Vagina (tissue), 2 donors: Measurements from ENCODE around the gene NPTX1.

ENCODE experiments used
- CTCF ChIP-seq, 3 experiments: fragments of 450-650 bp in 2 of 3; fragments of 200-600 bp in 1 of 3; sonication (generic) in 1 of 3; IDR thresholded peaks; one replicate each; pipeline ENCODE4 v1.5.1; 2017 to 2019; ENCODE audit warnings: antibody characterized with exemption in 3 of 3, mild to moderate bottlenecking in 2 of 3, moderate library complexity in 2 of 3
- POLR2A ChIP-seq, 2 donors: fragments of 450-650 bp; IDR thresholded peaks; one replicate each; pipeline ENCODE4 v1.6.1; 2017; ENCODE audit warnings: antibody characterized with exemption in 2 of 2, mild to moderate bottlenecking in 2 of 2, moderate library complexity in 2 of 2
- POLR2AphosphoS5 ChIP-seq, 2 donors: sonication (generic); formaldehyde crosslinking; IDR thresholded peaks; one replicate each; pipeline ENCODE4 v1.9.0; 2017; ENCODE audit warnings: antibody characterized with exemption in 2 of 2, mild to moderate bottlenecking in 2 of 2, low read depth in 1 of 2; ENCODE audit not compliant: insufficient read depth in 1 of 2

DNA sequence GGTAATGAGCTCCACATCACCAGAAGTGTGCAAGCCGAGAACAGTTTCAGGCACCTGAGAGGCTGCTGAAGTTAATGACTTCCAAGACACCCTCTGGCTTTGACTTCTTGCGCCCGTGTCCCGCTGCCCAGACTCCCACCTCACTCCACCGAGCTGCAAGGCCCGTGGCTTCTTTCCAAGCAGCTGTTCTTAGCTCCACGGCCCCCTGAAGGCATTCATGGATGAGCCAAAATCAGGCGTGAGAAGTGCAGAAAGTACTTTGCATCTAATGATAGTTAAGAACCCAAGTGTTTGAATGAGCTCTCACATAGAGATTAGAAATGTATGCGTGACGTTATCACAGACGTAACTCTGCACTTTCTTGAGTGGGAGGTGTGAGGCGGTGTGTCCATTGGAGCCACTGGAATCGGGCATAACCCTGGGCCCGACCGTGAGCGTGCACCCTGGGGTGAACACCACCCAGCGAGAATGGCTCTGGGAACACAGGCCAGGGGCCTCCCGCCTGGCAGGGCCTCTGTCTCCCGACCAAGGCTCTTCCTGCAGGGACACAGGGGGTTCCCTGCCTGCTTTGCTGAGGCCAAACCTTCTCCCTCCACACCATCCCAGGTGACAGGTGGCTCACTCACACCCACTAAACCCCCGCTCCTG, 11.0 kb downstream of the NPTX1 start:
- no peak for TF ChIP-seq POLR2AphosphoS5 (IDR thresholded peaks at IDR 0.05; ENCODE audit: insufficient read depth in 1 of 2, low read depth in 1 of 2)
- no peak for TF ChIP-seq CTCF (IDR thresholded peaks at IDR 0.05)
- TF ChIP-seq POLR2A (IDR thresholded peaks at IDR 0.05), result no peak
